GM10847 (cell line): ENCODE results near the gene RESP18.

Source experiments
- POLR2A ChIP-seq: IDR thresholded peaks from 2 replicates; pipeline ENCODE4 v1.6.1; 2011; ENCODE audit not compliant: insufficient read length; ENCODE audit errors: extremely low read depth

The RESP18 gene

DNA sequence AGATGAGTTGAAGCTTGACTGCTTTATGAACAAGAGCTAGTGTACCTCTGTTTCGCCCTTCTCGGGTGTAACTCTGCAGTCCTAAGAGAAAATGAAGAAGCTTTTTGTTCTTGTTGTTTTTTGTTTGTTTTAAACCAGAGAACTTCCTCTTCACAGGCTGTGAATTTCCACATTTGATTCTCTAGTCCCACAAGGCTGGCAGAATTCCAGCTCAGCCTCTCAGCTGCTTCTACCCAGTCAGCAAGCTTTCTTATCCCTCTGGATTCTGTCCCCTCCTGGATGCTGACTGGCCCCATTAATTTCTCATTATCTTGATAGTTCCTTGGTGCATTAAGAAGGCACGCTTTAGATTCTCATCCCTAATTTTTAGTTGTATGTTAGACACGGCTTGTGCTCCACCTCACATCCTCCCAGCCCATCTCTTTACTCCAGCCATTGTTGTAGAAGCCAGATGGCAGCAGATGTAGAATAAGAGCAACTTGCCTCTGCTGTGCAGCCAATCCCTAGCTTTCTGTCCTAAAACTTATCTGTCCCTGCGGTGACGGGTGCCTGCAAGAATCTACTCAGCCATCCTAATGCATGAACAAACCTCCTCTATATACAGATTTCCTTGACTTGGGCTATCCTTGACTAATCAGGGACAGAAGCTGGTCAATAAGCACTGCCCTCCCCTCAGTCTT, 12.3 kb upstream of the RESP18 start:
- TF ChIP-seq POLR2A, result no peak

DNA sequence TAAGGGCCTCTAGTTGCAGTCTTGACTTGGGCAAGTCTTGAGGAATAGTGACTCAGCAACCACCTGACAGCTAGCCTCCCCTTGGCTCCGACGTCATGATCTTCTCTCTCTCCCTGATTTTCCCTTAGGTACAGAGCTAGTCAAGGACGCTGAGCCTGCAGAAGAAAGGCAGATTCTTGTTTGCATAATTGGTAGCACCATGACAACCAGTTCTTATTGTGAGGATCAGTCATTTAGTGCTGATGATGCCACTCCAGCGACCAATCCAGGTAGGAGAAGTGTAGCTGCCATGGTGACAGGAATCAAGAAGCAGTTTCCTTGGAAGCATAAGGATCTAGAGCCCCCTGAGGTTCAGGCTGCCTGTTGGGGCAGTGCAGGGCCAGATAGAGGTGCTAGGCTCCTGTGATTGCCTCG, 2.8 kb upstream of the RESP18 start:
- no peak for TF ChIP-seq POLR2A

DNA sequence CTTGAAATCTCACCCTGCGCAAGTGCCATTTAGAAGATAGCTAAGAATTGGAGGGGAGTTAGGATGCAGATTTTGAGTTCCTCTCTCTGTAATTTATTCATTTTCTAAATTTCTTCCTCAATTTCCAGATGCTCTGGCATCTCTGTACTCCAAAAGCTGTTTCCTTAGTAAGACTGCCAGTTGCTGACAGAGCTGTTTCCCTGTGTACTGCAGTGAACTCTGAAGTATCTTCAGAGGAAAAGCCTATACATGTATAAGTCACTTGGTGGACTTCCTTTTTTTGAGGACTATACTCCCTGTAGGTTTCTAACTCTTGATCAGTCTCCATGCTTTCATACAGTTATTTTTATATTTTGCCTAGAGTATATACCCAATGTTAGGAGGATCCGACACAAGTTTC, 1.5 kb upstream of the RESP18 start:
- no peak for TF ChIP-seq POLR2A

DNA sequence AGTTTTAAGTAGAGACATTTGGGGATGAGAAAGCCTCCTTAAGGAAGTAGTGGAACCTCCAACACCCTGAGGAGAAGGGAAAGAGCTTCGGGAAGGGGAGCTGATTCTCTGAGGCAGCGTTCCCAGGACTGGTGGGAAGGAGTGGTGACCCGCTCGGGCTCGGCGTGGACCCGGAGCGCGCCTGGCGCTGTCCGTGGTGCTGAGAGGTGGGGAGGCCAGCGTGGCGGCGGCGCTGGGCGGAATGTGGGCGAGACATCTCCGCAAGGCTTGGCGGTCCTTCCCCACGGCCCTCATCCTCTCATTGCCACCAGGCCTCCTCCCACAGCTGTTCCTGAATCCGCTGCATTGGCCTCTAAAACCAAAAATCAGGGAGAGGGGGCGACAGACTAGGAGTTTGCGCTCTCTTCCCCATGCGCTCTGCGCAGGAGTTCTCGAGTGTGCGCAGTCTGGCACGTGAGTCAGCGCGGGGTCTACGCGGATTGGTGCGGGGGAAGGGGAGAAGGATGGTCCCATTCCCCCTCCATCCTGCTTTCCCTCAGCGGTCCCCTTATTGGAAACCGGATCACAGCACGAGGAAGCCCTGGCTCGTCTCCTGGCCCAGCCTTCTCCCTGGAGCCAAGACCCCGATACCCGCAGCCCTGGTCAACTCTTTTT, 857 bp downstream of the RESP18 start:
- no peak for TF ChIP-seq POLR2A

DNA sequence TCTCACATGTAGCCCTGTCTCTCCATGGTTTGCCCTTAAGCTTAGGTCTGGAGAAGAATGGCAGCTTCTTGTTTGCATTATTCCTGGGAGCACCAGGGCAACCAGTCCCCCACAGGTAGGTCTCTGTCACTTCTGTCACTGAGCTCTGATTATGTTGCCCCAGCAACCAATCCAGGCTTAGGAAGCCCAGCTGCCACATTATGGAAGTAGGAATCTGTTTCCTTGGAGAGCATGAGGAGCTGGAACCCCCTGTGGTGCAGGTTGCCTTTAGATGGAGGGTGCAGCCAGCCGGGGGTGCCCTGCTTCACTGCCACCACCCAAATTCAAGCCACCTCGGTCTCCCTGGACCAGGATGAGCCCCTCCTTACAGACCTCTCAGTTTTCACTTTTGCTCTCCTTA, 4.8 kb downstream of the RESP18 start:
- TF ChIP-seq POLR2A, result no peak

DNA sequence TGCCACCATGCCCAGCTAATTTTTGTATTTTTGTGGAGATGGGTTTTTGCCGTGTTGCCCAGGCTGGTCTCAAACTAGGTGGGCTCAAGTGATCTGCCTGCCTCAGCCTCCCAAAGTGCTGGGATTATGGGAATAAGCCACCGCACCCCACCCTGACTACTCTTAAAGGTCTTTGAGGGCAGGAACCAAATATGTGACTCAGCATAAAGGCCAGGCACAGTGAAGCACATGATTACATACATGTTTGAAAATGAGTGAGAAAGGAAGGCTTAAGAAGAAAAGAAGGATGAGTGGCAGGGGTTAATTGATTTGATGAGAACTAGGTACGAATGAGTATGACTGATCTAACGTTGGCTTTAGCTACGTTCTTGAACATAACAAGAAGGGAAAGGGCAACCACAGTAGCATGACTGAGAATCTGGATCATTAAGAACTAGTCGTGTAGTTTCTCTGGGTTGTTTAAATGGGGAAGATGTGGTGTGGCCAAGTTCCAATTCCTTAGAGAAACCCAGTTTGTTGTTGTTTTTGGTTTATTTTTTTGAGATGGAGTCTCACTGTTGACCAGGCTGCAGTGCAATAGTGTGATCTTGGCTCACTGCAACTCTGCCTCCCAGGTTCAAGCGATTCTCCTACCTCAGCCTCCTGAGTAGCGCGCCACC, 6.8 kb downstream of the RESP18 start:
- TF ChIP-seq POLR2A, result no peak

DNA sequence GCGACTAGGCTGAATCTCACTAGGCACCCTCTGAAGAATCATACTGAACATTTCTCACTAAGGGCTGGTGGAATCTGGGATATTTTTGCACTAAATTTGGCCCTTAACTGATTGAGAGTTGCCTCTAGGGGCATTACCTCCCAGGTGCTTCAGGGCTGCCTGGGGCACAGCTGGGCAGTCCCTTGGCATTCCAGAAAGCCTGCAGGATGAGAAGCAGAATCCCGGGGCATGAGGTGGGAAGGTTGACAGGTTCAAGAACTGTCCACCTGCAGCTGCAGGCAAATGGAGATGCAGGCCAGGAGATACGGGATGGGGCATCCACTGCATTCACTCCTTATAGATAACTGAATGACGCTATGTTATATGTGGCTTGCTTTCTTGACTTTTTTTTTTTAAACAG, 7.4 kb downstream of the RESP18 start:
- TF ChIP-seq POLR2A, result no peak

DNA sequence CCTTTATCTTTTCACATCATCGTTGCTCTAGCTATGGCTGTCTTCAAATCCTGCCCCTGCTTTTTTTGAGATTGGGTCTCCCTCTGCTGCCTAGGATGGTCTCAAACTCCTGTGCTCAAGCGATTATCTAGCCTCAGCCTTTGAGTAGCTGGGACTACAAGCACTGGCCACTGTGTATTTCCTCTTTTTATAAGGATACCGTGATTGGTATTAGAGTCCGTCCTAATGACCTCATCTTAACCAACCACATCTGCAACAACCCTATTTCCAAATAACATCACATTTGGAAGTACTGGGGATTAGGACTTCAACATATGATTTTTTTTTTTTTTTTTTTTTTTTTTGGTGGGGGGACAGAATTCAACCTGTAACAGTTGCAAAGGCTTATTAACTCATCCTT, 9.1 kb downstream of the RESP18 start:
- no peak for TF ChIP-seq POLR2A

DNA sequence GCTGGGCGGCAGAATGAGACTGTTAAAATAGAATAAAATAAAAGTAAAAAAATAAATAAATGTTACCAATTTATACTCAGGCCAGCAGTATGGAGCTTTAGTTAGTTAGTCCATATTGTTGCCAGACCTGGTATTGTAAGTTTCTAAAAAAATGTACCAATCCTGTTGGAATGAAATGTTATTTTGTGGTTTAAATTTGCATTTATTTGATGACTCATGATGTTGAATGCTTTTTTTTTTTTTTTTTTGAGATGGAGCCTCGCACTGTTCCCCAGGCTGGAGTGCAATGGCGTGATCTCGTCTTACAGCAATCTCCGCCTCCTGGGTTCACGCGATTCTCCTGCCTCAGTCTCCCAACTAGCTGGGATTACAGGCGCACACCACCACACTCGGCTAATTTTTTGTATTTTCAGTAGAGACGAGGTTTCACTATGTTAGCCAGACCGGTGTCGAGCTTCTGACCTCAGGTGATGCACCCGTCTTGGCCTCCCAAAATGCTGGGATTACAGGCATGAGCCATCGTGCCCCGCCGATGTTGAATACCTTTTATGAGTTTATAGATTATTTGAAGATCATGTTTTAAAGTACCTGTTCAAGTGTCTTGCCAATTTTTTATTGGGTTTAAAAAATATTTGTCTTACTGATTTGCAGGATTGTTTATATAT, 17.6 kb downstream of the RESP18 start:
- no peak for TF ChIP-seq POLR2A

DNA sequence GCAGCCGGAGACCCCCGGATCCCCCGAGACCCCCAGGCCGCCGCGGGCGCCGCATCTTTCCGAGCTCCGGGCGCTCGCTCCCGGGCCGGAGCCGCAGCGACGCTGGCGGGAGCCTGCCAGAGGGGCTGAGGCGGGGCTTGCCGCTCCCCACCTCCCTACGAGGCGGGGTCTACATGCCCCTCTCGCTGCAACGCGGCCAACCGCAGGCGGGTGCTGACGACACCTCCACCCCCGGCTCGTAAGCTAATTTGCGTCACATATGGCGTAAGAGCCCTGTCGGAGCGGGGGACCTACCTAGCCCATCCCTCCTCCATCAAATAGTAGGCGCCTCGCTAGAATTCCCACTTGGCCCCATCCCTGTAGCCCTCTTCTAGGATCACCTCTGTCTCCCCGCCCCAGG, 23.3 kb downstream of the RESP18 start, which contains the start of gene PTPRN:
PTPRN (minus strand) TSS at position 124 of the 400 bp plus-strand sequence; CDS start at position 55, 69 bp downstream.
- no peak for TF ChIP-seq POLR2A

DNA sequence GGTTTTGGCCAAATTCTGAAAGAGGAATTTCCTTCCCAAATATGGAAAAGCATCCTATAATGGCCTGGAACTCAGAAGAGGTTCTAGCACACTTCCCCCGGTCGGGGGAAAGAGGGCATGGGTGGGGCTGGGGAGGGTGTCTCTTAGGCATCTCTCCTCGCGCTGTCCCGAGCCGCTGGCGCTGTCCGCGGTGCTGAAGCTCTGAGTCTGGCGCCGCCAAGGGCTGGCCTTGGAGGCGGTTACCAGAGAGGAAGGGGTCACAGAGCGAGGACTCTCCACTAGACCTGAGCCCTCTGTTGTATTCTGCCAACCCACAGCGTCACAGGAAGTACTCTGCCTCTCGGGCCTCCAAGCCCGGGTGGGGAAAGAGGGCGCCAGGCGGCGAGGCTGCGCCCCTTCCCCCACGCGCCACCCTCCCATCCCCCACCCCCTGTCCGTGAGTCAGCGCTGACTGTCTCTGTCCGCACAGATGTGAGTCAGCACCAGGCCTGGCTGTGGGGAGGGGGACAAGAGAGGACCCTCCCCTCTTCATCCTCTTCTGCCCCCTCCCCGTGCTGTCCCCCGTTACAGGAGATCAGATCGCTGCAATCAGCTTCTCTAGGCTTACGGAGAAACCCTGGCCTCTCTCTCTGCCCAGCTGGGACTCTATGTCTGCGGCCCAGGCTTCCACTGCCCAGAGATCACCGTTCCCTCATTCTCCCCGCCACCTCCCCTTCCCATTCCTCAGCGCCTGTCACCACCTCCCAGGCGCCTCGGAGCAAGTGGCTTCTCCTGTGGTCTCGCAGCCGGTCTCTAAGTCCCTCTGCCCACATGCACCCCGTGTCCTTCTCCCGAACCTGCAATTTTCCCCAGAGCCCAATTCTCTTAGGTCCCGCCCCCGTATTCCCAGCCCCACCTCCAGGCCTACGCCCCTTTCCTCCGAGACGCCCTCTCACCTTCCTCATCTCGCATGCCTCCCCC, 24.1 kb downstream of the RESP18 start:
- no peak for TF ChIP-seq POLR2A

DNA sequence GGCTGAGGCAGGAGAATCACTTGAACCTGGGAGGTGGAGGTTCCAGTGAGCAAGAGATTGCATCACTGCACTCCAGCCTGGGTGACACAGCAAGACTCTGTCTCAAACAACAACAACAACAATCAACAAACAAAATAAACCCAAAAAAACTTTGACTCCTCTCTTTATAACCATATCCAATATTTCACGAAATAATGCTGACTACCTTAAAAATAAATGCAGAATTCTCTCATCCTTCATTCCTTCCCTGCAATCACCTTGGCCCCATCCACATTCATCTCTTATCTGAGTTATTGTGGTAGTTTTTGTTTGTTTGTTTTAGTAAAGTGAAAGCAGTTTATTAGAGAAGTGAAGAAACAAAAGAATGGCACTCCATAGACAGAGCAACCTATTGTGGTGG, 26.5 kb downstream of the RESP18 start:
- TF ChIP-seq POLR2A, result no peak

DNA sequence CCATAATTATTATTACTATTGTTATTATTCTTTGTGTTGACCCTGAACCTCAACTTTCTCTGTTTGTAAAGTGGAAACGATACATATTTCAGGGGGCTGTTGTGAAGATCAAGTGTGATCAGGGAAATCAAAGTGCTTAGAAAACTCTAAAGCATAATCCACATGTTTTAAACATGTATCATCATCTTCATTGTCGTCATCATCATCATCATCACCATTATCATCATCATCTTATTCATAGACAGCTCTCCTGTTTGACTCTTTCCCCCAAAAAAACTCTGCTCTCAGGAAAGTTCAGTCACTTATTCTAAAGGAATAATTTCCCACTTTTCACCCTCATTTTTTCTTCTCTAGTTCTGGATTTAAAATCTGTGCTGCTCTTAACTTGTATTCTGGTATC, 28.3 kb downstream of the RESP18 start:
- TF ChIP-seq POLR2A, result no peak

DNA sequence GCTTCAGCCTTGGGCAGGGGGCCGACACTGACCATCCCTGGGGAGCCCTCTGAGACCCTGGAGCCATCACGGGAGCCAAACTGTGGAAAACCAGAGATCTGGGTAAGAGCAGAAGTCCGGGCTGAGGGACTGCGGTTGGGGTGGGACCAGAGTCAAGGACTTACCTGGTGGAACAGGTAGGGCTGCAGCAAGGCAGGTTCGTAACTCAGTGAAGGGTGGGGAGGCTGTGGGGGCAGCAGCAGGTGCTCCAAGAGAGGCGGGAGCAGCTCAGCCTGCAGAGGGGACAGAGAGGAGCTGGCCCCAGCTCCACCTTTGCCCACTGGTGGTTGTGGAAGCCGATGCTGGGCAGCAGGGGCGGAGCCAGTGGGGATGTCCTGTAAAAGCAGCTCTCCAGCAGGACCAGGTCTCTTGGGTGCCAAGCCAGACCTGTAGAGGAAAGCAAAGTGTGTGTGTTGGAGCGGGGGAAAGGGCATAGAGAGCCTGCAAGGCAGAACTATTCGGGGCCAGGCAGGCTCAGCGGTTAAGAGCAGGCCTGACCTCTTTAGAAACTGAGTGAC, 30.1 kb downstream of the RESP18 start:
- no peak for TF ChIP-seq POLR2A

DNA sequence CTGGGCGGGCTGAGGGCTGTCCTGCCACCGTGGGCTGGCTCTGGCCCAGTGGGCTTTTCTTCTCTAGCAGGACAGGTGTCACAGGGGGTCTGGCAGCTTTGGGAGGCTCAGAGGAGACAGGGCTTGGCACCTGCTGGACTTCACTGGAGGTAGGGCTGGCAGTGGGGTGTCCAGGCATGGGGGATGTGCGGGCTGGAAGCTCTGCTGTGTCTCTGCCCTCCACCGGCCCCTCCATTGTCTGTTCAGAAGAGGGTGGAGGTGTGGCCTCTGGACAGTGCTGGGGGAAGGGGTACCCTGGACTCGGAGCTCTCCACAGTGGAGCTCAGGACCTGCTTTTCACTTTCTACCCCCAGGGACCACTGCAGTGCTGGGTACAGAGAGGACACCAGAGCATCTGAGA, 32.5 kb downstream of the RESP18 start:
- no peak for TF ChIP-seq POLR2A

DNA sequence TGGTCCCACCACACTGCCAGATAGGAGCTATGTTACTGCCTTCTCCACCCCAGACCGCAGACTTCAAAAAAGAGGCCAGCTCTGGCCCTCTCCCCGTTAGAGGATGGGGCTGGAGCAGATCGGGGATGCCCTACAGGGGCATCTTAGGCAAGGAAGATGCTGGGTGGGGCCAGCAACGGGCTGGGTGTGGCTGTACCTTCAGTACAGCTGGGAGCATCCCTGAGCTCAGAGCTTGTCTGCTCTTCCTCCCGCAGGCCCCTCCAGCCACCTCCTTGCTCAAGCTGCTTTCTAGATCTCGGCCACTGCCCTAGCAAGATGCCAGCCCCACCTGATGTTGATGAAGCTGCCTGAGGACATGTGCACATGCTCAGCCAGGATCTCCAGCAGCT, 33.2 kb downstream of the RESP18 start:
- TF ChIP-seq POLR2A, result no peak
